Non-pigmented ciliary epithelial cell (primary cell): ENCODE results near the gene LANCL1.

Experiments
- DNase-seq: peaks from one replicate; pipeline ENCODE4 v3.0.0-alpha.2; 2010; ENCODE audit warnings: low read depth

LANCL1 gene

DNA sequence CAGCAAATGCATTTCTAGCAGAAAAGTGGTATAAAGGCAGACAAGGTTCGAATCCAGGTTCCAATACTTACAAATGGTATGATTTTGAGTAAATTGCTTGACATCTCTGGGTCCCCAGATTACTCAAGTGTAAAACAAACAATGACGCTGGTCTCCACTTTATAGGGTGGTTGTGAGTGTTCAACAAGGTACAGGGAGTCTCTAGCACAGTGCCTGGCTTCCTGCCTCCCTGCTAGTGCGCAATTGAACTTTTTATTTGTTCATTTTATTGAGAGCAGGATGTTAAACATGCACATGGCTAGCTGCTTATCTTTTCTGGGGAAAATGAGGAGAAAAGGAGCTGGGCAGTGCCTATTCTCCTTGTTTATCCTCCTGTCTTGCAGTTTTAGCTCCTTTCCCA, 86.7 kb downstream of the LANCL1 start:
- no peak for DNase-seq

DNA sequence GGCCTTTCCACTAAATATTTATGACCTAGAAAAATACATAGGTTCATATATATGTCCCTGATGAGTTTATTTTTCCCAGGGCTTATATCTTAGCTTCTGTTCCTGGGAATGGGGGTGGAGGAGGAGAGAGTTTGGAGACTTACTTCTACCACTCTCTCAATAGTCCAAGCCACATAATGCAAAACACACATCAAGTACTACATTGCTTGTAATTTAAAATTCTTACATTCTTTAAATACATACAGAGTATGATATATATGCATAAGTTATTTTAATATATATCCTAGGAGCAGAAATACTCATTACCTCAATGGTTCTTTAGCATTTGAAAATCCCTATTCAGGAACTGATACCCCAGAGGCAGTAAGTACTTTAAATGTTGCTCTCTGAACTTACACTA, 88.4 kb downstream of the LANCL1 start:
- DNase-seq, result no peak

DNA sequence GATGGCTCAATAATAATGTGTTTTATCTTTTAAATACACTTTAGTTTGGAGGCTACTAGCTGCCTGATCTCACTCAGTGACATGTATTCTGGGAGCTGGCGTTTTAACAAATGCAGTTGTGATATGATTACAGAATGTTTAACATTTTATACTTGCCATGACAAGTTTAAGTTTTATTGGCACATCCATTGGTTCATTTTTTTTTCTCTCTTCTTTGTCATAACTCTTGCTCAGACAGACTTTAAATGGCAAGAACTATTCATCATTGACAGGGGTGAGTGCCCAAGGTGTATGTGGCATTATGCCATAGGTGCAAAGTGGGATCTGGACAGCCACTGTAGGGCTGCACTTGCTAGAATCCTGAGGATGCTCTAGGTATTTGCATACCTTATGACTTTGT, 89.5 kb downstream of the LANCL1 start:
- DNase-seq, result no peak
